Neural progenitor cell (in vitro differentiated cells): ENCODE measurements around the gene MKRN3. TPM values are rescaled to one million over a fixed set of nuclear protein-coding genes. Genes with fewer than 3 reads are reported as not detected.

ENCODE experiments used
- DNase-seq: peaks from one replicate; pipeline ENCODE4 v3.0.0-alpha.2; 2016; ENCODE audit warnings: low spot score
- H2AFZ ChIP-seq: fragments of 200-600 bp; sonication (generic); replicated peaks from 2 replicates; pipeline ENCODE4 v1.6.1; 2016; ENCODE audit warnings: antibody characterized with exemption
- H3F3A ChIP-seq: fragments of 200-600 bp; sonication (generic); 2 replicates; pipeline ENCODE4 v1.6.1; 2016; ENCODE audit warnings: antibody characterized with exemption, low read depth
- H3K27ac ChIP-seq: fragments of 200-600 bp; sonication (generic); 2 replicates; pipeline ENCODE4 v1.5.1; 2016; ENCODE audit warnings: mild to moderate bottlenecking
- H3K27me3 ChIP-seq: fragments of 200-600 bp; sonication (generic); 2 replicates; pipeline ENCODE4 v1.6.1; 2016; ENCODE audit warnings: mild to moderate bottlenecking, moderate library complexity
- H3K36me3 ChIP-seq: fragments of 200-600 bp; sonication (generic); 2 replicates; pipeline ENCODE4 v1.5.1; 2016
- H3K4me1 ChIP-seq: fragments of 200-600 bp; sonication (generic); 2 replicates; pipeline ENCODE4 v1.6.1; 2016; ENCODE audit warnings: mixed run types
- H3K4me2 ChIP-seq: fragments of 200-600 bp; sonication (generic); 2 replicates; pipeline ENCODE4 v1.6.1; 2016
- H3K4me3 ChIP-seq: fragments of 200-600 bp; sonication (generic); 2 replicates; pipeline ENCODE4 v1.5.1; 2016
- H3K79me2 ChIP-seq: fragments of 200-600 bp; sonication (generic); 2 replicates; pipeline ENCODE4 v1.6.1; 2016; ENCODE audit warnings: low read depth
- H3K9ac ChIP-seq: fragments of 200-600 bp; sonication (generic); 2 replicates; pipeline ENCODE4 v1.6.1; 2016
- H3K9me3 ChIP-seq: fragments of 200-600 bp; sonication (generic); 2 replicates; pipeline ENCODE4 v1.5.1; 2016; ENCODE audit warnings: low read depth
- H4K20me1 ChIP-seq: fragments of 200-600 bp; sonication (generic); 2 replicates; pipeline ENCODE4 v1.6.1; 2016; ENCODE audit warnings: low read depth
- H3K27ac Mint-ChIP-seq: 3 replicates; pipeline ENCODE4 v1.8.0; 2021; ENCODE audit warnings: mixed read lengths
- H3K27me3 Mint-ChIP-seq: 2 replicates; pipeline ENCODE4 v1.8.0; 2022; ENCODE audit warnings: low read depth, mild to moderate bottlenecking, inconsistent platforms, moderate library complexity, mixed read lengths; ENCODE audit not compliant: insufficient read depth
- H3K36me3 Mint-ChIP-seq: 3 replicates; pipeline ENCODE4 v1.8.0; 2021; ENCODE audit warnings: mixed read lengths
- H3K4me1 Mint-ChIP-seq: 3 replicates; pipeline ENCODE4 v1.8.0; 2021; ENCODE audit warnings: mixed read lengths
- H3K4me3 Mint-ChIP-seq: 3 replicates; pipeline ENCODE4 v1.8.0; 2021; ENCODE audit warnings: mild to moderate bottlenecking, moderate library complexity, mixed read lengths
- H3K9me3 Mint-ChIP-seq: 3 replicates; pipeline ENCODE4 v1.8.0; 2020; ENCODE audit warnings: mixed read lengths
- CTCF ChIP-seq: fragments of 200-600 bp; sonication (generic); IDR thresholded peaks from 2 replicates; pipeline ENCODE4 v1.5.1; 2017; ENCODE audit warnings: antibody characterized with exemption, mild to moderate bottlenecking
- EZH2 ChIP-seq: fragments of 200-600 bp; sonication (generic); IDR thresholded peaks from 2 replicates; pipeline ENCODE4 v1.6.1; 2017; ENCODE audit warnings: antibody characterized with exemption, mild to moderate bottlenecking, moderate library complexity
- EZH2phosphoT487 ChIP-seq: fragments of 200-600 bp; sonication (generic); IDR thresholded peaks from 2 replicates; pipeline ENCODE4 v1.6.1; 2017; ENCODE audit warnings: antibody characterized with exemption
- total RNA-seq: library from RNA; depleted of rRNA; stranded (reverse); fragments of >200 nt; gene quantifications from 2 replicates; pipeline ENCODE4 v1.2.3, GENCODE V29; 2015; ENCODE audit warnings: low replicate concordance

MKRN3 gene
- total RNA-seq, 1 donor from 2014 or later: not detected

- Histone ChIP-seq H3K9me3 (peaks cover 13% of the 10 kb centered on the region), H2AFZ (no peak overlapping the region), H3F3A (peaks cover 13% of the 10 kb centered on the region), H3K9ac (no peak overlapping the region), H3K27me3 (no peaks in the 10 kb centered on the region), H3K79me2 (no peaks in the 10 kb centered on the region), H3K4me2 (no peak overlapping the region), H3K27ac (no peak overlapping the region), H4K20me1 (no peaks in the 10 kb centered on the region), H3K4me3 (no peak overlapping the region), H3K4me1 (peaks cover 9% of the 10 kb centered on the region), H3K36me3 (no peaks in the 10 kb centered on the region)
- DNase-seq: no peak
- Mint-ChIP-seq H3K36me3 (peaks cover 2% of the 10 kb centered on the region), H3K27me3 (peaks cover 4% of the 10 kb centered on the region), H3K4me3 (no peak overlapping the region), H3K9me3 (peaks cover 21% of the 10 kb centered on the region), H3K27ac (no peak overlapping the region), H3K4me1 (peaks cover 41% of the 10 kb centered on the region)
- TF ChIP-seq EZH2phosphoT487 (no peak), EZH2 (no peak), CTCF (no peak)
These were observed 3.6 kb upstream of the MKRN3 start for GRCh38 chr15:23561914-23562313.

DNA sequence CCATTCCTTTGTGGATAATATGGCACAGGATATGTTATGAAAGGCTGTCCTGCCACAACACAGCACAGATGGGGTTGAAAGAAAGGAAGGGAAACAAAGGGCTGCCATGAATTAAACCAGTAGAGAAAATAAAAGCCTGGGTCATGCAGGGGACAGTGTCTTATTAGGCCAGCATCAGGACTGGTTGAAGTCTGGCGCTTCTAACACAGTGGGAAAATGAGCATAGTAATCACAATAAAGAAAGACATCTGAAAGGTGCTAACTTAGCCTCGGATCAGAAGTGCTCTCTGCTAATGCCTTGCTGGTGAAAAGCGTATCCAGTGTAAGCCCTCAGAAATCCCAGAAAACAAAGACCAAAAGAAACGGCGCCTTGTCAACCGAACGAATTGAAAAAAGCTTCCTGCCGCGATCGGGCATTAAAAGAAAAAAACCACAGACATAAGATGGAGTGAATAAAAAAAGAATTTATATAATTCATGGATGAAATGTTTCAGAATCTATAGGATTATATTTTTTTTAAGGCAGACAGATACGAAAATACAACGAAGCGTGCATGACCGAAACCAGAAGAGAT lies 566 bp upstream of the MKRN3 start:
- Histone ChIP-seq H3K4me2 (no peak overlapping the region), H3K4me3 (no peak overlapping the region), H3K36me3 (no peaks in the 10 kb centered on the region), H4K20me1 (no peaks in the 10 kb centered on the region), H3K4me1 (peaks cover 18% of the 10 kb centered on the region), H3K27me3 (no peaks in the 10 kb centered on the region), H3K79me2 (no peaks in the 10 kb centered on the region), H2AFZ (no peak overlapping the region), H3K9ac (no peak overlapping the region), H3F3A (peaks cover 13% of the 10 kb centered on the region), H3K9me3 (peaks cover 13% of the 10 kb centered on the region), H3K27ac (peak overlapping the region; percentile 23)
- H3K4me1 Mint-ChIP-seq: peaks cover 53% of the 10 kb centered on the region
- H3K36me3 Mint-ChIP-seq: peaks cover 6% of the 10 kb centered on the region
- TF ChIP-seq EZH2: no peak
- no peak for TF ChIP-seq CTCF
- TF ChIP-seq EZH2phosphoT487: no peak
- peak overlapping the region; percentile 80 for H3K4me3 Mint-ChIP-seq
- peaks cover 23% of the 10 kb centered on the region for H3K9me3 Mint-ChIP-seq
- DNase-seq: peak; percentile 56
- peaks cover 4% of the 10 kb centered on the region for H3K27me3 Mint-ChIP-seq
- H3K27ac Mint-ChIP-seq: peak overlapping the region; percentile 84

DNA sequence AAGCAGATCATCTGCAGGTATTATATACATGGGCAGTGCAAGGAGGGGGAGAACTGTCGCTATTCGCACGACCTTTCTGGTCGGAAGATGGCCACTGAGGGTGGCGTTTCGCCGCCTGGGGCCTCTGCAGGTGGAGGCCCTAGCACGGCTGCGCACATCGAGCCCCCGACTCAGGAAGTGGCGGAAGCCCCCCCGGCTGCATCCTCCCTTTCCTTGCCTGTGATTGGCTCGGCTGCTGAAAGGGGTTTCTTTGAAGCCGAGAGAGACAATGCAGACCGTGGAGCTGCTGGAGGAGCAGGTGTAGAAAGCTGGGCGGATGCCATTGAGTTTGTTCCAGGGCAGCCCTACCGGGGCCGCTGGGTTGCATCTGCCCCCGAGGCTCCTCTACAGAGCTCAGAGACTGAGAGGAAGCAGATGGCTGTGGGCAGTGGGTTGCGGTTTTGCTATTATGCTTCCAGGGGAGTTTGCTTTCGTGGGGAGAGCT lies 639 bp downstream of the MKRN3 start:
- H3K9ac ChIP-seq: no peak overlapping the region
- no peak overlapping the region for H3K4me2 ChIP-seq
- TF ChIP-seq EZH2 (no peak), CTCF (no peak), EZH2phosphoT487 (no peak)
- no peaks in the 10 kb centered on the region for H3K27me3 ChIP-seq
- H3K27ac ChIP-seq: no peak overlapping the region
- peaks cover 18% of the 10 kb centered on the region for H3K4me1 ChIP-seq
- H3K9me3 Mint-ChIP-seq: peaks cover 23% of the 10 kb centered on the region
- peaks cover 13% of the 10 kb centered on the region for H3K9me3 ChIP-seq
- H3K4me3 ChIP-seq: no peak overlapping the region
- H3K27me3 Mint-ChIP-seq: peaks cover 4% of the 10 kb centered on the region
- no peaks in the 10 kb centered on the region for H3K79me2 ChIP-seq
- H3K36me3 ChIP-seq: no peaks in the 10 kb centered on the region
- no peaks in the 10 kb centered on the region for H4K20me1 ChIP-seq
- peaks cover 13% of the 10 kb centered on the region for H3F3A ChIP-seq
- H3K4me1 Mint-ChIP-seq: peaks cover 51% of the 10 kb centered on the region
- no peak overlapping the region for H2AFZ ChIP-seq
- no peak overlapping the region for H3K27ac Mint-ChIP-seq
- H3K4me3 Mint-ChIP-seq: peak overlapping the region; percentile 22
- no peak for DNase-seq
- H3K36me3 Mint-ChIP-seq: peaks cover 6% of the 10 kb centered on the region
